Glutamatergic neuron (in vitro differentiated cells): Measurements from ENCODE around the gene LAD1. TPM values are rescaled to one million over a fixed set of nuclear protein-coding genes. Genes with fewer than 3 reads are reported as not detected.

Source experiments
- DNase-seq: peaks from one replicate; pipeline ENCODE4 v3.0.0; 2022
- H3K27ac Mint-ChIP-seq: one replicate; pipeline ENCODE4 v1.8.0; 2020; ENCODE audit warnings: mild to moderate bottlenecking, mixed read lengths, inconsistent platforms; ENCODE audit not compliant: unreplicated experiment
- H3K27me3 Mint-ChIP-seq: one replicate; pipeline ENCODE4 v1.8.0; 2020; ENCODE audit warnings: mild to moderate bottlenecking, moderate library complexity, mixed read lengths, inconsistent platforms; ENCODE audit not compliant: unreplicated experiment
- H3K36me3 Mint-ChIP-seq: one replicate; pipeline ENCODE4 v1.8.0; 2020; ENCODE audit warnings: mild to moderate bottlenecking, mixed read lengths, inconsistent platforms; ENCODE audit not compliant: unreplicated experiment
- H3K4me1 Mint-ChIP-seq: one replicate; pipeline ENCODE4 v1.8.0; 2020; ENCODE audit warnings: mild to moderate bottlenecking, low read depth, mixed read lengths, inconsistent platforms; ENCODE audit not compliant: unreplicated experiment
- H3K4me3 Mint-ChIP-seq: one replicate; pipeline ENCODE4 v1.8.0; 2020; ENCODE audit warnings: mild to moderate bottlenecking, mixed read lengths, inconsistent platforms; ENCODE audit not compliant: unreplicated experiment
- H3K9me3 Mint-ChIP-seq: one replicate; pipeline ENCODE4 v1.8.0; 2020; ENCODE audit warnings: mild to moderate bottlenecking, moderate library complexity, mixed read lengths, inconsistent platforms; ENCODE audit not compliant: unreplicated experiment
- CTCF ChIP-seq: fragments of 200-600 bp; sonication (generic); IDR thresholded peaks from one replicate; pipeline ENCODE4 v1.5.0; 2021; ENCODE audit not compliant: partially characterized antibody, unreplicated experiment
- total RNA-seq: library from RNA; stranded (reverse); fragmentation: NEBNext Ultra II Directional; extraction: Animal tissue kit (Norgen Biotek cat#: 25700); gene quantifications from one replicate; pipeline ENCODE4 v1.2.1, GENCODE V29; 2021; ENCODE audit not compliant: unreplicated experiment

The LAD1 gene
- total RNA-seq, 1 donor from 2014 or later, result 0.25 TPM

- Mint-ChIP-seq H3K36me3 (peaks cover 8% of the 10 kb centered on the region), H3K4me1 (peaks cover 11% of the 10 kb centered on the region), H3K27ac (no peak overlapping the region), H3K4me3 (no peak overlapping the region), H3K9me3 (peaks cover 6% of the 10 kb centered on the region), H3K27me3 (peaks cover 9% of the 10 kb centered on the region)
- no peak for TF ChIP-seq CTCF
- peak; percentile 13 for DNase-seq
These were observed 68.0 kb downstream of the LAD1 start for GRCh38 chr1:201331166-201331565.

Other genes starting within 250 kb of the LAD1 start
- 80.2 TPM for gene TMEM9, start 244.8 kb downstream of the LAD1 start, total RNA-seq
- 1.9 TPM for gene IGFN1, start 208.5 kb downstream of the LAD1 start, total RNA-seq
- not detected for gene PKP1, start 115.8 kb downstream of the LAD1 start, total RNA-seq
- not detected for gene TNNT2, start 21.6 kb downstream of the LAD1 start, total RNA-seq
- 4.1 TPM for gene TNNI1, start 22.4 kb upstream of the LAD1 start, total RNA-seq
- 18.5 TPM for gene PHLDA3, start 69.9 kb upstream of the LAD1 start, total RNA-seq
- 6.2 TPM for gene CSRP1, start 107.8 kb upstream of the LAD1 start, total RNA-seq
- gene NAV1, start 139.8 kb upstream of the LAD1 start, total RNA-seq, result 124 TPM